Activated gamma-delta T cell treated with Interleukin-2 at 50 U/mL for 16 hours (primary cell): ENCODE measurements around the gene PHF20.
"Not testable (repeated sequence)": the region's sequence is repeated elsewhere in the genome, so short reads cannot be mapped to it uniquely, and the experiment has no call there.

Experiments used
- DNase-seq: peaks from one replicate; pipeline ENCODE4 v3.0.0-alpha.2; 2020

Gene PHF20

DNA sequence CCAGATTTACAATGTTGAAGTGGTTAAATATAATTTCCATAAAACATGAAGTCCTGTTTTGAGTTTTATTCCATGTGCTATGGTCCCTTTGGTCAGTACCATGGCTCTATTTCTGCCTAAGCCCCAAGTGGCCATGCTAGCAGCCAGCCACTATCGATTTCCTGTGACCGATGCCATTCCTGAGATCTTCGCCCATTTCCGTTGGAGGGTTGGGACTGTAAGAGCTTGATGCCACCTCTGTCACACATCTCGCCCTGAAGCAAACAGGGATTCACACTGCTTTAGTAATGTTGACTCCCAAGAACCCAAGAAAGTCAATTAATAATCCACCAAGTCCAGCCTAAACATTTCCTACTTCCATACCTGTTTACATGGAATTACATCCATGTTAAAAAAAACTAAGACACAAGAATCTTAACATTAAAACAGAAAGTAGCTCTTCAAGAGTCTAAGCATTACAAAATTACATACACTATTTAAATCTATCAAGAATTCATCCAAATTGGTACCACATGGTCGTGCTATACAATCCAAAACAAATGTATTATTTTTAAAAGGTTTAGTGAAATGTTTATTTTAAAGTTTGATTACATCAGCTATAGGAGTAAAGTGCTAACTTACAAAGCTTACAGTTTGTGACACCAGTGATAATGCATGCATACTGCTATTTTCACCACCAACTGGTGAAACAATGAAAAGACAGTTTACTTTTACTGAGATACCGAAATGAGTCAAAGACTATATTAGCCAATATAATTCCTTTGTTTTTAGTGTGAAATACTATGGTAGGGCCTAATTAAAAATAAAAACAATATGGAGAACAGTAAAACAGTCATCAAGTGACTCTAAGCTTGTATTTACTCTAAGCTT, 32.3 kb upstream of the PHF20 start:
- no peak for DNase-seq

DNA sequence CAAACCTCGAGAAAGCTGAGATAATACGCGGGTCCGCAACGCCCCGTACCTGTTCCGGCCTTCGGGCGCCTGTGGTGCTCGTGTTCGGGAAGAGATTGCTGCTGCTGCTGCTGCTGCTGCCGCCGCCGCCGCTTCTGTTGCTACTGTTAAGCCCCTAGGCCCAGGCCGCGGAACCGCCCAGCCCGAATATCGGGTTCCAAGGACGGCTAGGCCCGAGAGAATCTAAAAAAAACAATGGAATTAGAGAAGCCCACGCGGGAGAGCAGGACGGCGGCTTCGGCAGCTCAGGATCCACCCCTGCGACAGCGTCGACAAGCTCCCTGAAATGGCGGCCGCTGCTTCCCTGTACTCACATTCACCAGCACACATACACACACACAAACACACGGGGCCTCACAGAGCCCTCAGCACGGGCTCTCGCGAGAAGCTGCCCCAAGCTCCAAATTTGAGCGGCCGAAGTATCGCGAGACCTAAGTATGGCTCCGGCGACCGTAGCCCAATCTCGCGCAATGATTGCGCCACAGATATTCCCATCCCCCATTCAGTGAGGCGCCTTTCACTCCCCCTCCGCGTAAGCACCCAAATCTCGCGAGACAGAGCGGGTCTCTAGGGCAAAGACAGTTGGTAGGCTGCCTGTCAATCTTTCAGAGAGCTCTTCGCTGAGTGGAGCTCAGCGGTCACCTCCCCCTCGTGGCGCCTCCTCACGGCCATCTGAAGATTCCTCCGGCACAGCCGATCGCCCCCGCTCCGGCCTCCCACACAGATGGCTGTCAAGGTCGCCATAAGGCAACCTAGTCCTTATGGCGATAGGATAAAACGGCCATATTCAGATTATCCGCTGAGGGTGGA, 29.7 kb upstream of the PHF20 start, which contains the start of gene RBM39:
RBM39 (minus strand) TSS at position 369 of the 849 bp plus-strand sequence. CDS start 1,386 bp downstream, outside the sequence.
- peak; percentile 99 for DNase-seq

DNA sequence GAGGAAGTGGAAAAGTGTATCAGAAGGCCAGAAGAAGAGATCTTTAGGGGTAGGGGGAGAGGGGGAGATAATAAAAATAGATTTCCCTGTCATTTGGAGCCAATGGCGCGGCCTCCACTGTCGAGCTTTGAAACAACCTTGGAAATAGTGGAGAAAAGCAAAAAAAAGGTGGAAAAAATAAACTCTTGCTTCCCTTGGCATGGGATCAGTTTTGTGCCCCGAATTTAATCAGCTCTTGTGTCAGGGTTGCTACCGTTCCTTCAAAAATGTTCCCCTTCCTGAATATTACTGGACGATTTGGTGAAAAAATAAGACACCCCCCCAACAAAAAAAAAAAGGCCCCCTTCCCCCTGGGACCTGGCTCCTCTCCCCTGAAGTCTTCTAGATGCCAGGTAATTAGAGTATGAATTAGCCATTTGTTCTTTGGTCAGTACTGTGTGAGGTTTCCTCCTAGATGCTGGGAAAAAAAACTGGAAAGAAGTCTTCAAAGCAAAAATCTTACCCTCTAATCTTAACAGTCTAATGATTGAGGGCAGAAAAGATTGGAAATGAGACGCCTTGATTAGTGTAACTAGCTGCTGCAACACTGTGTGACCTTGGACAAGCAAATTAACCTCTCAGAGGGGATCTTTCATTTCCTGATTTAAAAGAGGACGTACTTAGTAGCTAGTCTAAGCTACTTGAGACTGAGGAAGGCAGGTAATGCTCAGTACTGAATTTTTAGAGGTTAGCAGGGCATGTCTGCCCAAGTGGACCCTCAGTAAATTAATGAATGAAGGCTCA, 28.9 kb upstream of the PHF20 start:
- no peak for DNase-seq

- DNase-seq: no peak
Observed at GRCh38 chr20:35743693-35744491, 27.9 kb upstream of the PHF20 start.

DNA sequence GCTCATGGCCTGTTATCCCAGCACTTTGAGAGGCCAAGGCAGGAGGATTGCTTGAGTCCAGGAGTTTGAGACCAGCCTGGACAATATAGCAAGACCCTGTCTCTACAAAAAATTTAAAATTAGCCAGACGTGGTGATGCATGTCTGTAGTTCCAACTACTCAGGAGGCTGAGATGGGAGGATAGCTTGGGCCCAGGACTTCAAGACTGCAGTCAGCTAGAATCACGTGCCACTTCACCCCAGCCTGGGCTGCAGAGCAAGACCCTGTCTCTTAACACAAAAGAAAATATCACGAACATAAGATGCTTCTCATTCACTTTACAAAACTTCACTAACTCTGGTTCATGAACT, 27.3 kb upstream of the PHF20 start:
- DNase-seq: not testable (repeated sequence)

- no peak for DNase-seq
Observed at GRCh38 chr20:35750611-35751010, 21.2 kb upstream of the PHF20 start.

DNA sequence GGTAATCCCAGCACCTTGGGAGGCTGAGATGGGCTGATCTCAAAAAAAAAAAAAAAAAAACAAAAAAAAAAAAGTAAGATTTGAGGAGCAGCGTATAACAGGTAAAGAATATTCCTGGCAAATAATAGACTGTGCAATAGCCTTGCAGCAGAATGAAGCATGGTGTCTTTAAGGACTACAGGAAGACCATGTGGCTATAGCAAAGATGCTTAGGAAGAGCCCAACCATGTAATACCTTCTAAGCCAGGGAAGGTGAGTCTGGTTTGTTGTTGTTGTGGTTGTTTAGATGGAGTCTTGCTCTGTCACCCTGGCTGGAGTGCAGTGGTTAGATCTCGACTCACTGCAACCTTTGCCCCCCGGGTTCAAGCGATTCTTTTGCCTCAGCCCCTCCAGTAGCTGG, 15.4 kb upstream of the PHF20 start:
- no peak for DNase-seq

DNA sequence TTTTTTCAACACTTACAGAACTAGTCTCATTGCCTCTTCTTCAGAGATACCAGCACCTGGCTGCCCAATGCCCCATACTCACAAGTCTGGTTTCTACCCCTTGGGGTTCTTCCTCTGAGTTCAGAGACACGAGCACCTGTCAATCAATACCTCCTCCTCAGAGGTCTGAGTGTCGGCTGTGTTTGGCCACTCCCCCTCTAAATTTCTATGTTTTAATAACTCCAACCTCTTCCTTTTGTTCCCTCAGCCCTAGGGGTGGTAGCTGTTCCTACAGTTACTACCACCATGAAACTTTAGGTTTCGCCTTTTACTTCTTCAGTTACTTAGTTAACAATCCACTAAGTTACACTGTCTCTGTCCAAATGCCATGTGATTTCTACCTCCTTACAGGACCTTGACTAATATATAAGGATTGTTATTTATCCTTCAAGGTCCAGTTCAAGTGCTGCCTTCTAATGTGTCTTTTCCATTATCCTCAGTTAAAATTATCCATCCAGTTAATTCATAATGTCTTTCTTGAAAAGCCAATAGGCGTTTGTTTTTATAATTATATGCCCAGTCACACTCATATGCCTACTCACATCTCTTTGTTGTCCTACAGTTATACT, 14.6 kb upstream of the PHF20 start:
- no peak for DNase-seq

- not testable (repeated sequence) for DNase-seq
Observed at GRCh38 chr20:35761548-35761947, 10.3 kb upstream of the PHF20 start.

- DNase-seq: no peak
Observed at GRCh38 chr20:35762461-35762860, 9.4 kb upstream of the PHF20 start.

DNA sequence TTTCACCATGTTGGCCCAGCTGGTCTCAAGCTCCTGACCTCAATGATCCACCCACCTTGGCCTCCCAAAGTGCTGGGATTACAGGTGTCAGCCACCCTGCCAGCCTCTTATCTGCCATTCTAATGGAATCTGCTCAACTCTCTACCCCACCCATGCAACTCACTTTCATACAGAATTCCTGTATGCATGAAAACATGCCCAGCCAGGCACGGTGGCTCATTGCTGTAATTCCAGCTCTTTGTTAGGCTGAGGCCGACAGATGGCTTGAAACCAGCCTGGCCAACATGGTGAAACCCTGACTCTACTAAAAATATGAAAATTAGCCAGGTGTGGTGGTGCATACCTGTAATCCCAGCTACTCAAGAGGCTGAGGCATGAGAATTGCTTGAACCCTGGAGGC, 6.9 kb upstream of the PHF20 start:
- not testable (repeated sequence) for DNase-seq

DNA sequence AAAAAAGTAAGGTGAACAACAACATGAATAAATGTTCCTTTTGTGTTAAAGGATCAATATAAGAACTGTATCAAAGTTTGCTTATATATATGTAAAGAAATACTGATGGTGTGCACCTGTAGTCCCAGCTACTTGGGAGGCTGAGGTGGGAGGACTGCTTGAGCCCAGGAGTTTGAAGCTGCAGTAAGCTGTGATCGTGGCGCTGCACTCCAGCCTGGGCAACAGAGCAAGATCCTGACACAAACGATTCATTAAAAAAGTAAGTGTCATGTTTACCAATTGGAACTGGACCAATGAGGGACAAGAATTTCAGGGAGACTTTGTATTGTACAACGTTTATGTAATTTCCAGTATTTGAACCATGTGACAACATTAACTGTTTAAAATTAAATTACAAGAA, 5.0 kb upstream of the PHF20 start:
- no peak for DNase-seq

- DNase-seq: peak; percentile 71
Observed at GRCh38 chr20:35767683-35768481, 3.9 kb upstream of the PHF20 start.

GRCh38 chr20:35768731-35769664, 2.8 kb upstream of the PHF20 start:
- peak; percentile 18 for DNase-seq

DNA sequence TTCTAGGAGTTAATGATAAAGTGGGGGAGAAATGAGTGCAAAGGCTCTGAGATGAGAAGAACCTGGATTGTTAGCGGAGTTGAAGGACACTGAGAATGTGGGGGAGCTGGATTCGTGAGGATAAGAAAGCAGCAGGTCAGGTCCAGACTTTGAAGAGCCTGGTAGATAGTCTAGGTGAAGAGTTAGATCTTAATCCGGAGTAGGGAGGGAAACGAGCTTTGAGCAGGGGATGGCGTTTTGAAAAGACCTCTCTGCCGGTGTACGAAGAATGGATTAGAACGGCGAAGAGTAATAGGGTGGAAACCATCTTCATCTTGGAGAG, 487 bp upstream of the PHF20 start:
- DNase-seq: no peak

- DNase-seq: no peak
Observed at GRCh38 chr20:35772563-35773058, 796 bp downstream of the PHF20 start.

GRCh38 chr20:35773154-35773751, 1.4 kb downstream of the PHF20 start:
- peak; percentile 19 for DNase-seq

DNA sequence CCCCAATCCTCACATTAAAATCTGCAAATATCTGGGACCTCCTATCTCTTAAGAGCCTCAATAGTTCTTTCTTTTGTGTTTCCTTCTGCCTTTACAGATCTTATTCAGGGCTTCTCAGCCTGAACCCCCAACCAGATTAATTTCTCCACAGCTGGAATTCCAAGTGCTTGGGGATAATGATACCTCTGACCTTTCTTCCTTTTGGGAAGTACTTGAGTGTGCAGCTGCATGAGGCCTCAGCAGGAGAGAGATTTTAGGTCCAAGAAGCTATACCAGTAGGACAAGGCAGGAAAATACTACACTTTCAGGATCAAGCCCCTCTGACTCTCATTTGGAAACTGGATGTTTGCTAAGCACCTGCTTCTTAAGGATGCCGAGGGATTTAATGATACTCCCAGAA, 2.6 kb downstream of the PHF20 start:
- DNase-seq: no peak

DNA sequence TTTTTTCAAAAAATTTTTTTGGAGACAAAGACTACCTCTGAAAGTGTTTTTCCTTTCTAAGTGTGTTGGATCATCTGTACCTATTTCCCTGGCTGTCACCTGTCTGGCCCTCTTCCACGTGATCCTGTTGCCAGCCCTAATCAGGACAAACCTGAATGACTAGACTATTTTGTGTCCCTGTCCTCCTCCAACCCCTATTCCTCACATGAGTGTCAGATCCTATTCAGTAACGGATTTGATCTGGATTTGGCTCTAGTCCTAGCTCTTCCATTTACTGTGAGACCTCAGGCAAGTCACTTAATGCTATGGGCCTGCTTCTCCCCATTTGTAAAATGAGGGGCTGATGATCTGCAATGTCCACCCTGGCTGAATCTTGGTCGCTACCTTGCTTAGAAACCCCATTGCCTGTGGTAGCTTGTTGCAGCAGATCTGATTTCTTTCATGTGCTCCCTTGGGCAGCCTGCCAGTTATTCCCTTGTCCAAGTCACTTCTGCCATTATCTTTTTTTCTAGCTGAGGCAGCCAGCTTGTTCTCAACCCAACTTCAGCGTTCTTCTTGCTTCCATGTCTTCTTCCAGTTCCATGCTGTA, 4.8 kb downstream of the PHF20 start:
- DNase-seq: no peak
